Ishikawa (cell line): ENCODE measurements around the gene PACC1.

Experiments used
- EP300 ChIP-seq: IDR thresholded peaks from 2 replicates; pipeline ENCODE4 v1.6.1; 2012; ENCODE audit warnings: borderline replicate concordance
- RAD21 ChIP-seq: IDR thresholded peaks from 2 replicates; pipeline ENCODE4 v1.6.1; 2012; ENCODE audit warnings: low read depth

- TF ChIP-seq EP300 (no peak), RAD21 (no peak)
Observed at GRCh38 chr1:212437179-212437798, 22.6 kb upstream of the PACC1 start.
